COR-L47 (cell line): Measurements from ENCODE around the gene B3GNT4.
"Not testable (repeated sequence)": the region's sequence is repeated elsewhere in the genome, so short reads cannot be mapped to it uniquely, and the experiment has no call there.

ENCODE experiments used
- DNase-seq: peaks from one replicate; lab custom pipeline; 2025; lab: John Stamatoyannopoulos, UW

B3GNT4 gene

DNA sequence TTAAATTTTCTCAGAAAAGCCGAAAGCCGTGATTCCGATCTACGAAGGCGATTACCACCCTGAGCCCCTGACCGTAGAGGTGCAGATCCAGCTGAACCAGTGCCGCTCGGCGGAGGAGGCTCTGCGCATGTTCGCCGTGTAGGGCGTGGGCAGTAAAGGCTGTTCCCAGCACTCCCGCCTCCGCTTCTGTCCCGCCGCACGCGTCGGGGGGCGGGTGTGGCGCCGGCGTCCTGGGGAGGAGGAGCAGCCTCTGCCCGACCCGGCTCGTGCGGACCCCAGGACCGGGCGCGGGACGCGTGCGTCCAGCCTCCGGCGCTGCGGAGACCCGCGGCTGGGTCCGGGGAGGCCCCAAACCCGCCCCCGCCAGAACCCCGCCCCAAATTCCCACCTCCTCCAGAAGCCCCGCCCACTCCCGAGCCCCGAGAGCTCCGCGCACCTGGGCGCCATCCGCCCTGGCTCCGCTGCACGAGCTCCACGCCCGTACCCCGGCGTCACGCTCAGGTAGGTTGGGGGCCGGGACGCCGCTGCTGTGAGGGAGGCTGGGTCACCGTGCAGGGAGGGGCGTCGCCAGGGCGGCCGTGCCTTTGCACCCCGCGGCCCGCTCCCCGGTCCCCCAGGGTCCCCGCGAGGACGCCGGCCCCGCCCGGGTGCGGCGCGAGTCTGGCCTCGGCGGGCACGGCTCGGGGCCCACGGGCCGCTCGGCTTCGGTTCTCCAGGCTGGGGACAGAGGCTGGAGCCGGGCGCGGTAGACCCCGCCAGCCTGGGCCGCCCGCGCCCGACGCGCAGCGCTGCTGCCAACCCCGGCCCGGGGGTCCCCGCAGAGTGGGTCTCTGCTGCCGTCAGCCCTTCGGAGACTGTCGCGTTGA is at the start of gene B3GNT4:
TSS of gene B3GNT4 (plus strand) at position 409 of the 866 bp plus-strand sequence. CDS start 910 bp downstream, outside the sequence.
- peak; percentile 67 for DNase-seq

DNA sequence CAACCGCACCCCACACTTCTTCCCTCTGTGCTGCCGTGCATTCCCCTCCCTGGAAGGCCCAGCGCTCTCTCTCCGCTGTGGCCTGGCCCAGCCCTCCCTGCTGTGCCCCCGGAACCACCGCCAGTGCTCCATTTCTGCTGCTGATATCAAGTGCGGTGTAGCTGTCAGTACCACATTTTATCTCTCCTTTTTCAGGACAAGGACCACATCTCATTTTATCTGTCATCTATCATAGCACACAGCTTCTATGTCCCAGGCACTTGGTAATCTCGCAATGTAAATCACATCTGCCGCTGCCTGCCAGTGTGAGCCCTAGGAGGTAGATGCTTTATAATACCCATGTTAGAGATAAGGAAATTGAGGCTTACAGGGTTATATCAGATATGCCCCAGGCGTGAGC is 47.8 kb upstream of the B3GNT4 start:
- no peak for DNase-seq

GRCh38 chr12:122158700-122159285 is 44.7 kb upstream of the B3GNT4 start:
- DNase-seq = no peak

DNA sequence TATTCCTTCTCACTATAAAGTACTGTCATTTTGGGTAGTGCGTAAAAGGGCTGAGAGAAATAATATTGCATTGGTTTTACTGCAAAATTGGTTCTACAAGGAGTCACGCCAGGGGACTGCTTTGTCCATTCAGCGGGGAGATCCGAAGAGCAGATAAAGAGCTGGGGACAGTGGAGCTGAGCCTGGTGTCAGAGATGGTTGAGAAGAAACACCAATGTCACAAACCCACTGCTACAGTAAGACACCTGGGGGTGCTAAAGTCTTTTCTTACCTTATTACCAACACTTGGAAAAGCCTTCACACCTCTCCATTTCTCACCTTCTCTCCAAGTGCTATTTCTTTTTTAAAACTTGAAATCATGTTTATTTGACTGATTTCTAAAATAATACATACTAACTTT is 43.6 kb upstream of the B3GNT4 start:
- no peak for DNase-seq

GRCh38 chr12:122160761-122161160 is 42.7 kb upstream of the B3GNT4 start:
- no peak for DNase-seq

DNA sequence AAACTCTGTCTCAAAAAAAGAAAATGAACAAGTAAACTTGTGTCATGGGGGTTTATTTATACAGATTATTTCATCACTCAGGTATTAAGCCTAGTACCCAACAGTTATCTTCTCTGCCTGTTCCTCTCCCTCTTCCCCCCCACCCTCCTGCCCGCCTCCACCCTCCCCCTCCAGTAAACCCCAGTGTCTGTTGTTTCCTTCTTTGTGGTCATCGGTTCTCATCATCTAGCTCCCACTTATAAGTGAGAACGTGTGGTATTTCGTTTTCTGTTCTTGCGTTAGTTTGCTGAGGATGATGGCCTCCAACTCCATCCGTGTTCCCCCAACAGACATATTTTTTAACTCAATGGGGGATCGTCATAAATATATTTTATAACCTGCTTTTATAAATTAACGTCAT is 41.8 kb upstream of the B3GNT4 start:
- no peak for DNase-seq

DNA sequence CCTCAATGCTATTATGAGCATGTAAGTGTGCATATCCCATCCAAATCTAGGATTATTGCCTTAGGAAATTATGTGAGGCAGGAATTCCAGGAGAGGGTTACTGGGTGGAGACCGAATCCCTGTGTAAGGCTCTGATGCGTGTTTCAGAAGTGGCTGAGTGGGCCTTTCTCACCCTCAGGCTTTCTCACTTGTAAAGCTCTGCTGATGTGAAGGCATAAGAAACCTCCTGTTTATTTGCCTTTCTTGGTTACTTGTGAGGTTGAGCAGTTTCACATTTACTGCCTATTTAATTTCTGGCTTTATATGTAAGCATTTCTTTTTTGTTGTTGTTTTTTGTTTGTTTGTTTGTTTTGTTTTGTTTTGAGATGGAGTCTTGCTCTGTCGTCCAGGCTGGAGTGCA is 40.5 kb upstream of the B3GNT4 start:
- DNase-seq = no peak

DNA sequence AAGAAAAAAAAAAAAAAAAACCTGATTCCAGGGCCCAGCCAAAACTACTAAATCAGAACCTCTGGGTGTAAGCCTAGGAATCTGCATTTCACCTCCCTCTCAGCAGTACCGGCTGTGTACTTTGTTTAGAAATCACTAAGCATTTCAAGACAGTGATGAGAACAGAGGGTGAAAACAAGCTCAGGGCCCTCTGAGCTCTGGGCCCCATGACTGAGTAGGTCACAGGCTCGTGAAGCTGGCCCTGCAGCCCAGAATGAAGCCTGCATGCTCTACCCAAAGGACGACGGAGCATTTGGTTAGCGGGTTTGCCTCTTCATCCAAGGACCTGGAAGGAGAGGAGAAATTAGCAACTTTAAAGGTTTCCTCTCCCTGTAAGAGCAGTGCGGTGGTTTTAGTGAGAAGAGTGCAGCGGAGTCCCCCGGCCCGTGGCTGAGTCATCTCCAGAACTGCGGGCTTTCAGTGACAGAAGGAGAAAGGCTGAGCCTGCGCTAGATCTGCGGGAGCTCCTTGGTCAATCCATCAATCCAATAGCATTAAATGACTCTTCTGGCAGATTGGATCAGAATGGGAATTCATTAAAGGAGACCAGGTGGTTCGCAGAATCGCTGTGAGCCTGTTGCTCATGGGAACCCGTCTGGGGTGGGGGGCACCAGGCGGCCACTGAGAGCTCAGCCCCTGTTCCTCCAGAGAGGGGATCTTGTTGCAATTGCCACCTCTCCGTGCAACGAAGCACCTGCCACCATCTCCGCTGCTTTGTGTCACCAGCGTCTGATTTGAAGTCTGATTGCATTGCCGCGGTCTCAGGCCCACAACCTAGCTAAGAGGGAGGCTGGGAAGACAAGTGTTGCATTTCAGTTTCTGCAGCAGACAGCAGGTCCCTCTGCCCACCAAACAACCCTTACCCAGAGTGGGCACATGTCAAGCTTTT is 36.8 kb upstream of the B3GNT4 start:
- no peak for DNase-seq

- DNase-seq = no peak
Observed at GRCh38 chr12:122167356-122167925, 36.1 kb upstream of the B3GNT4 start.

GRCh38 chr12:122168492-122168891 is 35.0 kb upstream of the B3GNT4 start:
- DNase-seq = no peak

- no peak for DNase-seq
Observed at GRCh38 chr12:122171399-122171798, 32.1 kb upstream of the B3GNT4 start.

GRCh38 chr12:122172262-122172939 is 31.1 kb upstream of the B3GNT4 start:
- no peak for DNase-seq

DNA sequence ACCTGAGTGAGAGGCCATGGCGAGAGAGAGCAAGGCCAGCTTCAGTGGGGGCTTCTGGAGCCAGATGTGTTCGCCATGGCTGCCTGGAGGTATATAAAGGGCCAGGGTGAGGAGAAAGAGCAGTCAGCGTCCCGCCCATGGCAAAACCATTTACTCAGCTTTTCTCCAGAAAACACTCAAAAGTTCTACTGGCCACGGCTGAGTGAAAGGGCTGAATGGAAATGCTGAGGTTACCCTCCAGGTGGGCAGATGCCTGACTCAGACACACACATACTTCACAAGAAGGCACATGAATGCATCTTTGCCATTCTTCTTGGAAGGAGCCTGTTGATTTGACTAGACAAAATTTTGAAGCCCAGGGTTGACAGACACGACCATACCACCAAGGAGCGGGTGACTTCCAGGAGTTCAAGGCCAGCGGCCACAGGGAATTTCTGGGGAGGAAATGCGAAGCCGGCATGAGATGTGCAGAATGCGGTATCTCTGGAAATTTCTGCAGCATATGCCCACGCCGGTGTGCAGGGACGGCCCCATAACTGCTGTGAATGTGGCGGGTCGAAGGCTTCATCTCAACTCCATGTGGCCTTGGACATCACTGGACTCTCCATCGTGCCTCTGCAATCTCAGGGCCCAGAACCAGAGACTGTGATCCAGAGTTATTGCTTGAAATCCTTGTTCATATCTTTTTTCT is 29.2 kb upstream of the B3GNT4 start, which contains the start of gene IL31:
TSS of gene IL31 (minus strand) at position 67 of the 691 bp plus-strand sequence. CDS start at position 18, 49 bp downstream.
- no peak for DNase-seq

GRCh38 chr12:122176473-122176872 is 27.0 kb upstream of the B3GNT4 start:
- not testable (repeated sequence) for DNase-seq

DNA sequence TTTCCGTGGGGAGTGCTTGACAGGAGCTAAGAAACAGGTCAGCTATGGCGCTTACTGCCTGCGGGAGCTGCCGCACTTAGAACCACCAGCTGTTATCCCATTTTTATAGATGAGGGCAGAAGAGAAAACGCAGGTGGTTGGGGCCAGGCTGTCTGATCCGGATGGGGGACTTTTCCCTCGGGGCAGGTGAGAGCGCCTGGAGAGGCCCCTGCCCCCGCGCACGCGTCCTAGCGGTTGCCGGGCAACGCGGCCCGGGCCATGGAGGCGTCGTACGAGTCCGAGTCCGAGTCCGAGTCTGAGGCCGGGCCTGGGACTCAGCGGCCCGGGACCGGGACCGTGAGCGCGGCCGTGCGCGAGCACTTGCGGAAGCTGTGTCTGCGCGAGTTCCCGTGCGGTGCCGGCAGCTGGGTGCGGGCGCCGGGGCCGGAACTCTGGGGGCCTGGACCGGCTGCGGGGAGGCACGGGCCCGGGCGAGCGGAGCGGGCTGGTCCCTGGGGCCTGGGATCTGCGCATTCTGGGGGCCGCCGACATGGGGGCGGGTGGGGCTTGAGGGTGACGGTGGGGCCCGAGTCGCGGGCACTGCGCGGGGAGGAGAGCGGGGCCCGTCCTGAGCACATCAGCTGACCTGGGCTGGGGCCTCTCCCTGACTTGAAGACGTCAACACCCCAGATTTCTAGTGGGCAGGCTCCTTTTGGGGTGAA is 20.5 kb upstream of the B3GNT4 start, which contains the start of gene LRRC43:
TSS of gene LRRC43 (plus strand) at position 237 of the 701 bp plus-strand sequence. CDS start at position 259, 22 bp downstream.
- no peak for DNase-seq

DNA sequence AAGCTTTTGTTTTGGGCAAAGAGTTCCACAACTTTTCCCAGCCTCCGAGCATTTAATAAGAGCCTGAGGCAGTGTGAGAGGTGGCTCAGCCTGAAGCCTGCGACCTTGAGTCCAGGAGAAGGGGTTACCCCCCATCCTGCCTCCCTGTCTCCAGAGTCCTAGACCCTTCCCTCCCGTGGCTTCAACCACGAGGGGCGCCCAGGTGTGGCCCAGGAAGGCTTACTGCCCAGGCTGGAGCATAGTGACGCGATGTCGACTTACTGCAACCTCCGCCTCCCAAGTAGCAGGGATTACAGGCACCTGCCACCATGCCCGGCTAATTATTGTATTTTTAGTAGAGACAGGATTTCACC is 19.9 kb upstream of the B3GNT4 start:
- no peak for DNase-seq

DNA sequence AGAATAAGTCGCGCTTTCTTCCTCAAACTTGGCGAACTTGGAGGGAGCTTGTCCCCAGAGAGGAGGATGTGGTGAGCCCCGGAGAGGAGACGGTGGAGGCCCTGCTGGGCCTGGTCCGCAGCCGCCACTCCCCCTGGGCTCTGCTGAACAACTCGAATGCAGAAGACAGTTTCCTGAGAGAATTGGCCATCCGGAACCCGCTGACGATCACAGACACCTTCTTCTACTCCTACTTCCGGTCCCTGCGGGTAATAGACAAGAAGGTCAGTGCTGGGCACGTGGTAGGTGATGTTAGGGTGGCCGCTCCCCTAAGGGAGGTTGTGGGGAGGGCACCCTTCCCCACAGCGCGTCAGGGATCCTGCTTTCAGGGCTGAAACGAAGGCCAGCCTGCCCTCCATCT is 19.0 kb upstream of the B3GNT4 start:
- no peak for DNase-seq

DNA sequence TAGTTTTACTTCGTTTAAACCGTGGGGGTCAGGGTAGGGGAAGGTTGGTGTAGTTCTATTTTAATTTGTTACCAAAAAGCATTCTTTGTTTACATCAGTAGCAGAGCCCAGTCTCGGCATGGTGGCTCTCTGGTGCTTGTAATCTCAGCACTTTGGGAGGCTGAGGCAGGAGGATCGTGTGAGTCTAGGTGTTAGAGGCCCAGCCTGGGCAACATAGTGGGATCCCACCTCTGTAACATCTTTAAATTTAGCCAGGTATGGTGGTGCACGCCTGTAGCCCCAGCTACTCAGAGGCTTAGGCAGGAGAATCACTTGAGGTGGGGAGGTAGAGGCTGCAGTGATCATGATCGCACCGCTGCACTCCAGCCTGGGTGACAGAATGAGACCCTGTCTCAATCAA is 18.4 kb upstream of the B3GNT4 start:
- no peak for DNase-seq

DNA sequence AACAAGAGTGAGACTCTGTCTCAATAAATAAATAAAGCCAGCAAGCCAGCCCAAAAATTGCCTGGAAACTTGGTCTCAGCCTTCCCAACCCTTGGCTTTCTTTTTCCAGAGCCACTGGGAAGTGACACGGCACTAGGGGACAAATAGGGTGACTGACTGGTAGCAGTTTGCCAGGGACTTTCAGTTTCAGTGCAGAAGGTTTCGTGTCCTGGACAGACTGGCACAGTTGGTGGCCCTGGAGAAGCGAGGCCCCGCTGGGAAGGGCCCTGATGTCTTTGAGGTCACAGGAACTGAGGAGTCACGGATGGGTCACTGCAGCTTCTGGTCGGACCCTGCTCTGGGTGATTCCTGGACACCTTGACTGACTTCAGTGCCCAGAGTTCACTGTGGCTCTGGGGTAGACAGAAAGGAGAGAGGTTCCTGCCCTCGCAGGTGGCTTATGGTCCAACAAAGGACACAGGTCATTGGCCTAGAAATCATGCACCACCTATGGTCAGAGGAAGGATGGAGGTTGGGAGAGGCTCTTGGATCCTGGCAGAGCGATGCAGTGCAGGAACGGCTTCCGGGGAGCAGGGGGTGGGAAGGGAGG is 17.9 kb upstream of the B3GNT4 start:
- no peak for DNase-seq

GRCh38 chr12:122187466-122187865 is 16.0 kb upstream of the B3GNT4 start:
- DNase-seq = no peak
